ENCODE data around the gene CZIB. TPM values are rescaled to one million over a fixed set of nuclear protein-coding genes. Genes with fewer than 3 reads are reported as not detected.
A peak's percentile ranks its signal among the peaks of the same experiment; 100 is the strongest.

CZIB gene
- total and polyA plus RNA-seq, 2 of the 4 experiments (the other 2 are of a cell fraction) = 41.0 to 58.9 TPM

DNA sequence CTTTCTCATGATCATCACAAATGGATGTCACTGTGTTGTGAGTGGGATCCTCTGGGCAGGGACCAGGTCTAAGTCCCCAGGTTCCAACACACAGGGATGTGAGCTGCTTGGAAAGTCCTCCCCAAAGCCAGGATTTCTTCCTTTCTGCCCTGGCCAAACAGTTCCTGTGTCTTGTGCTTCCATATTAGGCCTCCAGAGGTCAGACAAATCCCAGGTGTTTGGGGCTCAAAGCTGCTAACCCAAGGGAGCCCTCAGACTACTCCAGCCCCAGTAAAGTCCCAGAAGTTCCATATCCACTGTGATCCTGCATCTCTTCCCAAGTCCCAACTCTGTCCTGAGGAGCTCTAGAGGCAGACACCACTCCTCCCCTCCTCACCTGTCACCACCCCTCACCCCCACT is 45.6 kb upstream of the CZIB start:
- Histone ChIP-seq H4K5ac (ENCODE audit: low read depth, low read length) (no peak overlapping the region), H3K27me3 (ENCODE audit: control insufficient read depth, insufficient read depth, low read length) (no peaks in the 10 kb centered on the region), H2BK120ac (ENCODE audit: low read depth, low read length) (no peak overlapping the region), H2BK20ac (ENCODE audit: low read depth, low read length) (no peak overlapping the region), H2AK5ac (ENCODE audit: low read depth, low read length) (no peak overlapping the region), H2AFZ (replicated peaks; ENCODE audit: low read length, poor library complexity) (no peak overlapping the region), H3K9ac (ENCODE audit: low read depth, low read length) (no peak overlapping the region), H3K18ac (ENCODE audit: low read depth, low read length) (no peak overlapping the region), H3K4ac (ENCODE audit: low read depth, low read length) (no peak overlapping the region), H3K14ac (replicated peaks; ENCODE audit: low read depth, low read length) (no peak overlapping the region), H3K4me2 (ENCODE audit: low read depth, low read length) (no peak overlapping the region), H3K79me1 (ENCODE audit: low read depth in 1 of 2, low read length in 2 of 2) (no peaks in the 10 kb centered on the region), H4K8ac (ENCODE audit: low read depth in 2 of 2, low read length in 2 of 2) (no peak overlapping the region), H4K20me1 (ENCODE audit: insufficient read depth, low read length) (no peaks in the 10 kb centered on the region), H3K9me3 (ENCODE audit: control insufficient read depth, insufficient read depth, low read length) (no peaks in the 10 kb centered on the region), H4K91ac (ENCODE audit: insufficient read depth, low read depth, low read length) (no peak overlapping the region), H3K27ac (ENCODE audit: insufficient read depth, low read length) (no peak overlapping the region), H3K9me1 (ENCODE audit: insufficient read depth, low read length) (peaks cover 21% of the 10 kb centered on the region; the same call in 1 of the 2 replicates), H2AK9ac (replicated peaks; ENCODE audit: low read depth, low read length, poor library complexity) (no peak overlapping the region), H2BK15ac (ENCODE audit: low read depth, low read length) (no peak overlapping the region), H3K4me1 (ENCODE audit: control insufficient read depth, insufficient read depth, low read length) (no peaks in the 10 kb centered on the region), H3K36me3 (ENCODE audit: control insufficient read depth, insufficient read depth, low read length) (peaks cover 14% of the 10 kb centered on the region), H2BK5ac (ENCODE audit: low read depth, low read length, poor library complexity, severe bottlenecking) (no peak overlapping the region), H3K56ac (ENCODE audit: extremely low read depth, insufficient read depth, low read length) (no peak overlapping the region), H3K23ac (ENCODE audit: low read depth, low read length) (no peak overlapping the region), H3K4me3 (ENCODE audit: insufficient read depth, low read depth, low read length) (no peak overlapping the region)
- dilution Hi-C loops (cut with HindIII; ENCODE audit: low sequenced_read_pairs, unreplicated experiment) (no loop called here), in situ Hi-C loops (cut with MboI; ENCODE audit: low sequenced_read_pairs) (no loop called here), intact Hi-C loops (cut with micrococcal nuclease) (no loop called here)
- BruUV-seq (replicated peaks) = no TSS peak
- no peak for DNase-seq
- TF ChIP-seq SMC3 (IDR thresholded peaks at IDR 0.05; ENCODE audit: low read depth, low read length) = 0 out of 2 replicates have a peak, but pooled peaks have one; percentile 11
- no peak for TF ChIP-seq MXI1 (IDR thresholded peaks at IDR 0.05; ENCODE audit: borderline replicate concordance, low read depth, low read length)
- TF ChIP-seq RFX5 (IDR thresholded peaks at IDR 0.05; ENCODE audit: low read depth, low read length) = no peak
- TF ChIP-seq NFE2L2 (IDR thresholded peaks at IDR 0.05; ENCODE audit: low read depth, low read length) = no peak
- 0 out of 2 replicates have a peak, but pooled peaks have one; percentile 21 for TF ChIP-seq RAD21 (IDR thresholded peaks at IDR 0.05; ENCODE audit: low read length)
- no peak for TF ChIP-seq CEBPB (IDR thresholded peaks at IDR 0.05; ENCODE audit: low read depth, low read length)
- peak; percentile 22; the same call in 1 of the 2 replicates for TF ChIP-seq CTCF (conservative IDR thresholded peaks at IDR 0.05; ENCODE audit: low read depth, low read length)
- TF ChIP-seq, protein P1, sequence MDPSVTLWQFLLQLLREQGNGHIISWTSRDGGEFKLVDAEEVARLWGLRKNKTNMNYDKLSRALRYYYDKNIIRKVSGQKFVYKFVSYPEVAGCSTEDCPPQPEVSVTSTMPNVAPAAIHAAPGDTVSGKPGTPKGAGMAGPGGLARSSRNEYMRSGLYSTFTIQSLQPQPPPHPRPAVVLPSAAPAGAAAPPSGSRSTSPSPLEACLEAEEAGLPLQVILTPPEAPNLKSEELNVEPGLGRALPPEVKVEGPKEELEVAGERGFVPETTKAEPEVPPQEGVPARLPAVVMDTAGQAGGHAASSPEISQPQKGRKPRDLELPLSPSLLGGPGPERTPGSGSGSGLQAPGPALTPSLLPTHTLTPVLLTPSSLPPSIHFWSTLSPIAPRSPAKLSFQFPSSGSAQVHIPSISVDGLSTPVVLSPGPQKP (IDR thresholded peaks at IDR 0.05; ENCODE audit: borderline replicate concordance, low read depth, low read length) = no peak
- POLR2A ChIA-PET (ENCODE audit: unreplicated experiment) = no interaction called here
- CTCF ChIA-PET = no interaction called here
- no peak for ATAC-seq (ENCODE audit: low read depth)

Measured in IMR-90 (cell line).